Natural killer cell (primary cell): ENCODE measurements around the gene PIK3R1. TPM values are rescaled to one million over a fixed set of nuclear protein-coding genes. Genes with fewer than 3 reads are reported as not detected.
A peak's percentile ranks its signal among the peaks of the same experiment; 100 is the strongest.

Experiments used
- ATAC-seq, 3 donors: fragments of 150-1000 bp in 2 of 3; fragments of 200-7000 bp in 1 of 3; cut with Tn5 transposase; 1 replicate in 1 of 3; 2 replicates in 2 of 3; pipeline ENCODE4 v1.10.0; 2021; ENCODE audit warnings: mild to moderate bottlenecking in 2 of 3, moderate library complexity in 2 of 3
- DNase-seq, 2 donors: peaks; one replicate each; pipeline versions ENCODE4 v3.0.0 to v3.0.0-alpha.2; 2013 to 2021; ENCODE audit warnings: mixed read lengths in 1 of 2
- H3K27ac ChIP-seq: one replicate; pipeline ENCODE4 v1.5.1; 2013; ENCODE audit warnings: mild to moderate bottlenecking, low read length
- H3K27me3 ChIP-seq: one replicate; pipeline ENCODE4 v1.6.1; 2013; ENCODE audit warnings: low read length; ENCODE audit not compliant: control insufficient read depth, insufficient read depth
- H3K36me3 ChIP-seq: one replicate; pipeline ENCODE4 v1.6.1; 2013; ENCODE audit warnings: low read length; ENCODE audit not compliant: control insufficient read depth, insufficient read depth
- H3K4me1 ChIP-seq: one replicate; pipeline ENCODE4 v1.6.1; 2013; ENCODE audit warnings: low read length; ENCODE audit not compliant: control insufficient read depth, insufficient read depth
- H3K4me3 ChIP-seq: one replicate; pipeline ENCODE4 v1.5.1; 2013; ENCODE audit warnings: low read length
- H3K9me3 ChIP-seq: one replicate; pipeline ENCODE4 v1.6.1; 2013; ENCODE audit warnings: low read length; ENCODE audit not compliant: control insufficient read depth, insufficient read depth
- H3K27ac Mint-ChIP-seq, 2 donors: one replicate each; pipeline ENCODE4 v1.8.0; 2022; ENCODE audit warnings: mild to moderate bottlenecking in 2 of 2, mixed read lengths in 2 of 2, moderate library complexity in 1 of 2
- H3K27me3 Mint-ChIP-seq, 2 donors: one replicate each; pipeline ENCODE4 v1.8.0; 2022; ENCODE audit warnings: low read depth in 2 of 2, mixed read lengths in 2 of 2
- H3K36me3 Mint-ChIP-seq: one replicate; pipeline ENCODE4 v1.8.0; 2022; ENCODE audit warnings: mixed read lengths
- H3K4me1 Mint-ChIP-seq, 2 donors: one replicate each; pipeline ENCODE4 v1.8.0; 2022; ENCODE audit warnings: mixed read lengths in 2 of 2
- H3K4me3 Mint-ChIP-seq: one replicate; pipeline ENCODE4 v1.8.0; 2022; ENCODE audit warnings: mild to moderate bottlenecking, moderate library complexity, mixed read lengths
- H3K9me3 Mint-ChIP-seq, 2 donors: one replicate each; pipeline ENCODE4 v1.8.0; 2022; ENCODE audit warnings: mixed read lengths in 2 of 2
- whole genome bisulfite sequencing: methylation state at CpG from one replicate; pipeline ENCODE4 v1.1.7; 2013; ENCODE audit warnings: missing lambda C conversion rate; ENCODE audit not compliant: insufficient coverage; 5-methylcytosine and 5-hydroxymethylcytosine counted together
- intact Hi-C: fragments of 100-400 bp; cut with micrococcal nuclease; formaldehyde crosslinking; loops from one replicate; pipeline ENCODE4 v1.14.2; 2022
- total RNA-seq, 4 donors: library from RNA; stranded (reverse); fragments of 120-200 nt in 1 of 4; gene quantifications; one replicate each; pipeline versions ENCODE4 v1.2.3 to v1.2.4, GENCODE V29; 2013 to 2022
- TF ChIP-seq, protein P1 (sequence below): fragments of 200-600 bp; IDR thresholded peaks from one replicate; pipeline ENCODE4 v1.8.0; 2022; ENCODE audit warnings: antibody characterized with exemption

PIK3R1 gene
- total RNA-seq, 3 donors from 2014 or later (not counting 1 experiment from before 2014, with no cell fraction given), result 307 to 365 (median 313) TPM

DNA sequence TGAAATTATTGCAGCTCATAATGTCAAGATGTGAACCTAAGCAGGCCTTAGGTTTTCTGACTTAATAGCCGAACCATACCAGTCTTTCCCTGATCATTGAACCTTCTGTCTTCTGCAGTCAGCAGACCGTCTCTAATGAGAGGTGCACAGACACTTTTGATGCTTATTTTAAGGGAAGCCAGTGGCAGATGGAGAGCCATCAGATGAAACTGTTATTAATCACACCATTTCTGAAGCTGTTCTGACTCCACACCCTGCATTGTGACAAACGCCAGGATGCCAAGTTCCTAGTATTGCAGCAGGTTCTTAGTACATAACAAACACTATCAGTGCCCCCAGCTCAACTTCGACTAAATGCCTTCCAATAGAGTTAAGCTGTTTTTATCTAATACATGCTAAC is 43.0 kb downstream of the PIK3R1 start:
- WGBS, result 68% methylated on average over 4 of the region's 4 CpGs
- Mint-ChIP-seq H3K4me3 (no peak overlapping the region), H3K4me1 (peaks cover 80 to 84% of the 10 kb centered on the region in 2 donors), H3K27ac (peak overlapping the region; percentile 87 to 91), H3K36me3 (no peaks in the 10 kb centered on the region), H3K27me3 (no peaks in the 10 kb centered on the region), H3K9me3 (no peaks in the 10 kb centered on the region)
- TF ChIP-seq, protein P1, sequence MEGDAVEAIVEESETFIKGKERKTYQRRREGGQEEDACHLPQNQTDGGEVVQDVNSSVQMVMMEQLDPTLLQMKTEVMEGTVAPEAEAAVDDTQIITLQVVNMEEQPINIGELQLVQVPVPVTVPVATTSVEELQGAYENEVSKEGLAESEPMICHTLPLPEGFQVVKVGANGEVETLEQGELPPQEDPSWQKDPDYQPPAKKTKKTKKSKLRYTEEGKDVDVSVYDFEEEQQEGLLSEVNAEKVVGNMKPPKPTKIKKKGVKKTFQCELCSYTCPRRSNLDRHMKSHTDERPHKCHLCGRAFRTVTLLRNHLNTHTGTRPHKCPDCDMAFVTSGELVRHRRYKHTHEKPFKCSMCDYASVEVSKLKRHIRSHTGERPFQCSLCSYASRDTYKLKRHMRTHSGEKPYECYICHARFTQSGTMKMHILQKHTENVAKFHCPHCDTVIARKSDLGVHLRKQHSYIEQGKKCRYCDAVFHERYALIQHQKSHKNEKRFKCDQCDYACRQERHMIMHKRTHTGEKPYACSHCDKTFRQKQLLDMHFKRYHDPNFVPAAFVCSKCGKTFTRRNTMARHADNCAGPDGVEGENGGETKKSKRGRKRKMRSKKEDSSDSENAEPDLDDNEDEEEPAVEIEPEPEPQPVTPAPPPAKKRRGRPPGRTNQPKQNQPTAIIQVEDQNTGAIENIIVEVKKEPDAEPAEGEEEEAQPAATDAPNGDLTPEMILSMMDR, result no peak
- no peak overlapping the region for H3K27ac ChIP-seq
- DNase-seq, result no peak
- no peak for ATAC-seq
- peaks cover 34% of the 10 kb centered on the region for H3K4me1 ChIP-seq
- intact Hi-C loops, result loop anchor here (10.0 kb wide), 1 partner anchor 1094 kb away; no protein-coding TSS in a partner anchor
- no peaks in the 10 kb centered on the region for H3K9me3 ChIP-seq
- no peaks in the 10 kb centered on the region for H3K36me3 ChIP-seq
- H3K4me3 ChIP-seq, result no peak overlapping the region
- H3K27me3 ChIP-seq, result no peaks in the 10 kb centered on the region

DNA sequence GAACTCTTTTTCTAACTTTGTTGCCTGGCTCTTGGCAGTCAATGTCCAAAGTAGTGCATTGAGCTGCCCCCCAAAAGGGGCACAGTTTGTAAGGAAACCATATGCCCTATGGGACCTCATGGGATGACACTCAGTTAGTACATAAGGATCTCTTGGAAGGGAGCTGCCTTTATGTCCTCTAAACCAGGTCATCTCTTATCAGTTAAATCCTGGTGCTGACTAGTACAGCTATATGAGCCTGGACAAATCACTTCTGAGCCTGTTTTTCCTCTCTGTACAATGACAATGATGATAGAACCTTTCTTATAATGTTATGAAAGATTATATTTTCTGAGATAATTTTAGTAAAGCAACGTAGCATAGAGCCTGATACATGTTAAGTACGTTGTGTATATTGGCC is 44.1 kb downstream of the PIK3R1 start:
- Mint-ChIP-seq H3K4me3 (no peak overlapping the region), H3K36me3 (no peaks in the 10 kb centered on the region), H3K4me1 (peaks cover 81 to 87% of the 10 kb centered on the region in 2 donors), H3K27ac (peak overlapping the region; percentile 87 to 91), H3K9me3 (no peaks in the 10 kb centered on the region), H3K27me3 (no peaks in the 10 kb centered on the region)
- H3K27ac ChIP-seq, result no peak overlapping the region
- H3K36me3 ChIP-seq, result no peaks in the 10 kb centered on the region
- peaks cover 38% of the 10 kb centered on the region for H3K4me1 ChIP-seq
- H3K4me3 ChIP-seq, result no peak overlapping the region
- TF ChIP-seq, protein P1, result no peak
- ATAC-seq (no peak), DNase-seq (no peak)
- intact Hi-C loops, result loop anchor here (1.0 to 10.0 kb wide), 3 partner anchors 15 to 1095 kb away; no protein-coding TSS in a partner anchor
- H3K9me3 ChIP-seq, result no peaks in the 10 kb centered on the region
- WGBS, result 100% methylated on average over 2 of the region's 2 CpGs
- H3K27me3 ChIP-seq, result no peaks in the 10 kb centered on the region

- Histone ChIP-seq H3K36me3 (no peaks in the 10 kb centered on the region), H3K27ac (no peak overlapping the region), H3K9me3 (no peaks in the 10 kb centered on the region), H3K4me3 (no peak overlapping the region), H3K4me1 (peaks cover 39% of the 10 kb centered on the region), H3K27me3 (no peaks in the 10 kb centered on the region)
- no peak for DNase-seq
- no peaks in the 10 kb centered on the region for H3K36me3 Mint-ChIP-seq
- H3K27ac Mint-ChIP-seq, result peak overlapping the region; percentile 87 to 91
- H3K4me1 Mint-ChIP-seq, result peaks cover 81 to 87% of the 10 kb centered on the region in 2 donors
- ATAC-seq, result peak; percentile 49 to 68 (median 62)
- no peaks in the 10 kb centered on the region for H3K9me3 Mint-ChIP-seq
- intact Hi-C loops, result loop anchor here (1.0 to 2.0 kb wide), 2 partner anchors 14 to 20 kb away; no protein-coding TSS in a partner anchor
- 80% methylated on average over 1 of the region's 3 CpGs for WGBS
- H3K4me3 Mint-ChIP-seq, result no peak overlapping the region
- TF ChIP-seq, protein P1, result no peak
- H3K27me3 Mint-ChIP-seq, result no peaks in the 10 kb centered on the region
Observed at GRCh38 chr5:68260467-68260866, 44.9 kb downstream of the PIK3R1 start.

- Mint-ChIP-seq H3K27me3 (no peaks in the 10 kb centered on the region), H3K9me3 (no peaks in the 10 kb centered on the region), H3K27ac (peak overlapping the region; percentile 82 to 91), H3K4me1 (peaks cover 83 to 88% of the 10 kb centered on the region in 2 donors), H3K36me3 (no peaks in the 10 kb centered on the region), H3K4me3 (no peak overlapping the region)
- intact Hi-C loops, result loop anchor here (2.0 kb wide), 1 partner anchor 14 kb away; no protein-coding TSS in a partner anchor
- H3K27ac ChIP-seq, result no peak overlapping the region
- peaks cover 40% of the 10 kb centered on the region for H3K4me1 ChIP-seq
- H3K4me3 ChIP-seq, result no peak overlapping the region
- DNase-seq, result no peak
- H3K27me3 ChIP-seq, result no peaks in the 10 kb centered on the region
- no peaks in the 10 kb centered on the region for H3K9me3 ChIP-seq
- TF ChIP-seq, protein P1, result no peak
- no peaks in the 10 kb centered on the region for H3K36me3 ChIP-seq
- ATAC-seq, result no peak
Observed at GRCh38 chr5:68261169-68261568, 45.6 kb downstream of the PIK3R1 start.
